Stimulated activated CD8-positive, alpha-beta memory T cell treated with anti-CD3 and anti-CD28 coated beads, Interleukin-7, amount 100 ng/mL, for 48 hours (primary cell): ENCODE measurements around the gene MYL11.

Experiments
- DNase-seq, 2 donors: peaks; one replicate each; pipeline ENCODE4 v3.0.0-alpha.2; 2020; ENCODE audit warnings: low read depth in 1 of 2; ENCODE audit errors: extremely low read depth in 1 of 2

MYL11 gene

DNA sequence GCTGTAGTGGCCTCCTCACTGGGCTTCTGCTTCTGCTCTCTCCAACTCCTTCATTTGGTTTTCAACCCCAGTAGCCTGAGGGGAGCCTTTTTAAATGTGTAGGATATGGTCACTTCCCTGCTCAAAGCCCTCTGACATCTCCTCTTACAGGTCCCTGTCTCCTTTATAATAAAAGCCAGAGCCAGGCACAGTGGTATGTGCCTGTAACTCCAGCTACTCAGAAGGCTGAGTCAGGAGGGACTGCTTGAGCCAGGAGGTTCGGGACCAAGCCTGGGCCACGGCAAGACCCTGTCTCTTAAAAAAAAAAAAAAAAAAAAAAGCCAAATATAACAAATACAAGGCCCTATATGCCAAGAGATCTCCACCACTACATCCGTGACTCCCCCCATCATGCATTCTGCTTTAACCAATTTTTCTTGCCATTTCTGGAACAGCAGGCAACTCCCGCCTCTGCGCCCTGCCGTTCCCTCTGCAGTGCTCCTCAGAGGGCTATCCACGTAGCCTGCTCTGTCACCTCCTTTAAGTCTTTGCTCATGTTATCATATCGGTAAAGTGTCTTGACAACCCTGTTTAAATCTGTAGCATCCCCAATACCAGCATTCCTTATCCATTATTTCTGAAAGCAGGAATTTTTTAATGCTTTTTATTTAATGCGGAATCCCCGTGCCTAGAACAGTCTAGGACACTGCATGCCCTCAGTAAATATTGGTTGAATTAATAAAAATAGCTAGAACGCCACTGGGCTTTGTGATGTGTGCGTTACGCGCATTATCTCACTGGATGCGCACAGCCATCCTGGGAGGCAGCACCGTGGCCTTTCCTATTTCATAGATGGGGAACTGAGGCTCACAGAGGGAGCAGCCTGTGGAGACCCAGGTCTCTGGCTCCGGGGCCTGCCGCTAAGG, 42.3 kb downstream of the MYL11 start:
- no peak for DNase-seq

DNA sequence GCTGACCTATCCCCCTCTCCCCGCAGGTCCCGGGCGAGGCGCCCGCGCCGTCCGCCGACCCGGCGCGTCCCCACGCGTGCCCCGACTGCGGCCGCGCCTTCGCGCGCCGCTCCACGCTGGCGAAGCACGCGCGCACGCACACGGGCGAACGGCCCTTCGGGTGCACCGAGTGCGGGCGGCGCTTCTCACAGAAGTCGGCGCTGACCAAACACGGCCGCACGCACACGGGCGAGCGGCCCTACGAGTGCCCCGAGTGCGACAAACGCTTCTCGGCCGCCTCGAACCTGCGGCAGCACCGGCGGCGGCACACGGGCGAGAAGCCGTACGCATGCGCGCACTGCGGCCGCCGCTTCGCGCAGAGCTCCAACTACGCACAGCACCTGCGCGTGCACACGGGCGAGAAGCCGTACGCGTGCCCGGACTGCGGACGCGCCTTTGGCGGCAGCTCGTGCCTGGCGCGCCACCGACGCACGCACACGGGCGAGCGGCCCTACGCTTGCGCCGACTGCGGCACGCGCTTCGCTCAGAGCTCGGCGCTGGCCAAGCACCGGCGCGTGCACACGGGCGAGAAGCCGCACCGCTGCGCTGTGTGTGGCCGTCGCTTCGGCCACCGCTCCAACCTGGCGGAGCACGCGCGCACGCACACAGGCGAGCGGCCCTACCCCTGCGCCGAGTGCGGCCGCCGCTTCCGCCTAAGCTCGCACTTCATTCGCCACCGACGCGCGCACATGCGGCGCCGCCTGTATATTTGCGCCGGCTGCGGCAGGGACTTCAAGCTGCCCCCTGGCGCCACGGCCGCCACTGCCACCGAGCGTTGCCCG, 43.1 kb downstream of the MYL11 start:
- peak; percentile 80 to 82 for DNase-seq

DNA sequence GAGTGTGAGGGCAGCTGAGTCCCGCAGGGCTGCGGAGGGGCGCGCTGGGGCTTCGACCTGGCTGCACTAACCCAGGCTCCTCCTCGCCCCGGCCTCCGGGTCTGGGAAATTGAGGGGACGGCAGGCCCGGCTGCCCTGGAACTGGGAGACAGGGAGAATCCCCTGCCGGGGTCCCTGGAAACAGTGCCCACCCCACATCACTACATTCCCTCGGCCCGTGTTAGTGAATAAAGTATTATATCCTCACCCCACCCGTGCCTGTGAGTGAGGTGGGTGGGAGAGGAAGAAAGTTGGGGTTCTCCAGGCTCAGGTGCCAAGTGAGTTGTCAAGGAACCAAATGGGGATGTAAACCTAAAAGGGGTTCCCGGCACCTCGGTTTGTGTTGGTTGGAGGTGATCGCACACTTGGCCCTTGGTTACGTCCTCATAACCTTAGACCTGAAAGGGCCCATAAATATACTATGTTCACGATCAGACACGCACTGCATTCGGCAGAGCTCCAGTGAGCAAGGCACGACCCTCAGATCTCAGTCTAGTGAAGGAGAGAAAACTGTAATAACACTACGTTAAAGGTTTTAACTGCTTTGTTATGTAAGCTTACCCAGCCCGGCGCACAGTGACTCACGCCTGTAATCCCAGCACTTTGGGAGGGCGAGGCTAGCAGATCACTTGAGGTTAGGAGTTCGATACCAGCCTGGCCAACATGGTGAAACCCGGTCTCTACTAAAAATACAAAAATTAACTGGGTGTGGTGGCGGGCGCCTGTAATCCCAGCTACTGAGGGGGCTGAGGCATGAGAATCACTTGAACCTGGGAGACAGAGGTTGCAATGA, 44.0 kb downstream of the MYL11 start:
- DNase-seq, result no peak

DNA sequence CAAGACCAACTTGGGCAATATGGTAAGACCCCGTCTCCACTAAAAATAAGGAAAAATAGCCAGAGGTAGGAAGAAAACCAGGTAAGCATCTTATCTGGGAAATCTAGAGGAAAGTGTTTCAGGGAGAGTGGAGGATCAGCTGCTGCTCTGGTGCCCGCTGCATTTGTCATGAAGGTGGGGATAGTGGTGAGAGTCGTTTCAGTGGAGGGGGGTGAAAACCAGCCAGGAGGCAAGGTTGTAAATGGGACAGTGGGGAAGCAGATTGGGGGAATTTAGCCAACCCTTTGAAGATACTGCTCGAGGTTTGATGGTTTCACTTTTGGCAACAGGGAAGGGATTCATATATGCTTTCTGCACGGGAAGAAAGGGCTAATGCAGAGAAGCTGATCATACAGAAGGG, 46.4 kb downstream of the MYL11 start:
- no peak for DNase-seq
